22Rv1 (cell line): Measurements from ENCODE around the gene KIF26B.

Source experiments
- CTCF ChIP-seq: fragments of 450-650 bp; IDR thresholded peaks from 2 replicates; pipeline ENCODE4 v1.5.1; 2017; ENCODE audit warnings: mild to moderate bottlenecking
- ZFX ChIP-seq: fragments of 450-650 bp; IDR thresholded peaks from 2 replicates; pipeline ENCODE4 v1.6.1; 2017; ENCODE audit warnings: antibody characterized with exemption, borderline replicate concordance

GRCh38 chr1:245247801-245248200 lies 93.0 kb downstream of the KIF26B start:
- TF ChIP-seq CTCF (no peak), ZFX (no peak)
